HAP-1 (cell line): ENCODE measurements around the gene CLDN12.

Experiments
- DNase-seq, 2 experiments: peaks; one replicate each; pipeline ENCODE4 v3.0.0-alpha.2; 2016 to 2020; ENCODE audit warnings: low spot score in 2 of 2
- H3K27me3 ChIP-seq: fragments of 250-450 bp; sonication (Bioruptor Pico); 2 replicates; pipeline ENCODE4 v1.5.1; 2020; ENCODE audit warnings: low read depth, mild to moderate bottlenecking, moderate library complexity
- H3K36me3 ChIP-seq: fragments of 250-450 bp; sonication (Bioruptor Pico); replicated peaks from 2 replicates; pipeline ENCODE4 v1.5.1; 2020; ENCODE audit warnings: mild to moderate bottlenecking
- H3K4me1 ChIP-seq: fragments of 250-450 bp; sonication (Bioruptor Pico); 2 replicates; pipeline ENCODE4 v1.5.1; 2020; ENCODE audit warnings: mild to moderate bottlenecking
- H3K4me3 ChIP-seq: fragments of 250-450 bp; sonication (Bioruptor Pico); 2 replicates; pipeline ENCODE4 v1.5.1; 2020; ENCODE audit warnings: mild to moderate bottlenecking, moderate library complexity
- H3K9me3 ChIP-seq: fragments of 250-450 bp; sonication (Bioruptor Pico); 2 replicates; pipeline ENCODE4 v1.5.1; 2020; ENCODE audit warnings: mild to moderate bottlenecking, moderate library complexity
- in situ Hi-C: fragments of 300-500 bp; cut with MboI; formaldehyde crosslinking; loops from 3 replicates; pipeline ENCODE4 v1.14.3; 2020; ENCODE audit warnings: low sequenced_read_pairs, inconsistent platforms, mixed read lengths

CLDN12 gene

DNA sequence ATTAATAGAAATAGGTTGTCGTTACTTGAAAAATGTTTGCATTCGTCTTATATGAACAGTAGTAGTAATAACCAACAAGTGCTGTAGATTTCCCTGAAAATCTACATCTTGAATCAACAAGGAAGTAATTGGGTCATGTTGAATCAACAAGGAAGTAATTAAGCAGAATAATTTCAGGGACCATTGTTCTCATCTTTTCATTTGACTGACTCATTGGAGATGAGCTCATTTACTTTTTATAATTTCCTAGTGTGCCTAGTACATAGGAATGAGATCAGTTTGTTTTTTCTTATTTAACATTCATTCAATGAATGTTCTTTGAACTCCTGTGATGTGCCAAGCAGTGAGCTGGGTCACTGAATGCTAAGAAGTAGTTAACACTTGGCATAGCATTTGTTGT lies 8.2 kb downstream of the CLDN12 start:
- no peaks in the 10 kb centered on the region for H3K27me3 ChIP-seq
- peaks cover 3% of the 10 kb centered on the region for H3K36me3 ChIP-seq
- no peaks in the 10 kb centered on the region for H3K9me3 ChIP-seq
- no peak overlapping the region for H3K4me3 ChIP-seq
- no peaks in the 10 kb centered on the region for H3K4me1 ChIP-seq
- in situ Hi-C loops, result no loop called here
- no peak for DNase-seq

DNA sequence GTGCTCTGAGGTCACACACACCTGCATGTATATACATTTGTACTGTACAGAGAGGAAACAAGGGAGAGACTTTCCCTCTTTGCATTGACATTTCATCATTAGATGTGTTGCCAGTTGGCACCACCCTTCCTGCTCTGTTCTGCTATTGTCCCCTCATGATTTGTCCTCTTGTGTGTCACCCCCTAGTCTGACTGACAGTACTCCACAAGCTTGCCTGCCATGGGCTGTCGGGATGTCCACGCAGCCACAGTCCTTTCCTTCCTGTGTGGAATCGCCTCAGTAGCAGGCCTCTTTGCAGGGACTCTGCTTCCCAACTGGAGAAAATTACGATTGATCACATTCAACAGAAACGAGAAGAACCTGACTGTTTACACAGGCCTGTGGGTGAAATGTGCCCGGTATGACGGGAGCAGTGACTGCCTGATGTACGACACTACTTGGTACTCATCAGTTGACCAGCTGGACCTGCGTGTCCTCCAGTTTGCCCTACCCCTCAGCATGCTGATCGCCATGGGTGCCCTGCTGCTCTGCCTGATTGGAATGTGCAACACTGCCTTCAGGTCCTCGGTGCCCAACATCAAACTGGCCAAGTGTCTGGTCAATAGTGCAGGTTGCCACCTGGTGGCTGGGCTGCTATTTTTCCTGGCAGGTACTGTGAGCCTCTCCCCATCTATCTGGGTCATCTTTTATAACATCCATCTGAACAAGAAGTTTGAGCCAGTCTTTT lies 9.4 kb downstream of the CLDN12 start:
- no peaks in the 10 kb centered on the region for H3K9me3 ChIP-seq
- H3K4me1 ChIP-seq, result no peaks in the 10 kb centered on the region
- in situ Hi-C loops, result no loop called here
- H3K36me3 ChIP-seq, result peaks cover 2% of the 10 kb centered on the region
- DNase-seq, result peak in 1 of 2 experiments; percentile 35
- no peaks in the 10 kb centered on the region for H3K27me3 ChIP-seq
- no peak overlapping the region for H3K4me3 ChIP-seq

DNA sequence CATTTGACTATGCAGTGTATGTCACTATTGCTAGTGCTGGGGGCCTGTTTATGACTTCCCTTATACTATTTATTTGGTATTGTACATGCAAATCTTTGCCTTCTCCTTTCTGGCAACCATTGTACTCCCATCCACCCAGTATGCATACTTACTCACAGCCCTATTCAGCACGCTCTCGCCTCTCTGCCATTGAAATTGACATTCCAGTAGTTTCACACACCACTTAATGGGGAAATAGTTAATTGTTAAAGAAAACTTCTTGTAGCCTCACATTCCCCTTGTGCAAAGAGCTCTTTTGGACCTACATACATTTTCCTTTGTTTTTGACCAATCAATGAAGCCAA lies 9.9 kb downstream of the CLDN12 start:
- peaks cover 2% of the 10 kb centered on the region for H3K36me3 ChIP-seq
- in situ Hi-C loops, result no loop called here

DNA sequence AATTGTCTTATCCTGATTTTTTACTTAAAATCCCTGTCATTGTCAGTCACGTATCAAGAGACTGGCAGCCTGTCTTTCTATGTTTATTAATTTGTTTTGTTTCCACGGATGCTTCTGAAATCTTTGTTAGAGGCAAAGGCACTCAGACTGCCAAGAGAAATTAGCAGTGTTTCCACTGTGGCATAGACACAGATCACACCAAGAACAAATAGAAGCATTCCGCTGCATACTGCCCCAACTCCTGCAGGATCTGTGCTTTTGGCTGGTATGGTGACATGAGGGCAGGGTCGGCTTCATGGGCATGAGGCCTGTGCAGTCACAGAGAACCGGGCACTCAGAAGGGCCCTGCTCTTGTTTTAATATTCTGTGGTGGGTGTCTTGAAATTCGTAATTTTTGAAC lies 18.4 kb downstream of the CLDN12 start:
- in situ Hi-C loops, result no loop called here
- no peaks in the 10 kb centered on the region for H3K4me1 ChIP-seq
- H3K36me3 ChIP-seq, result no peaks in the 10 kb centered on the region
- DNase-seq, result no peak
- H3K4me3 ChIP-seq, result no peak overlapping the region
- no peaks in the 10 kb centered on the region for H3K9me3 ChIP-seq
- no peaks in the 10 kb centered on the region for H3K27me3 ChIP-seq

More for the DNA sequence above, 9.9 kb downstream of the CLDN12 start:
- DNase-seq, result no peak
- Histone ChIP-seq H3K4me3 (no peak overlapping the region), H3K4me1 (no peaks in the 10 kb centered on the region), H3K9me3 (no peaks in the 10 kb centered on the region), H3K27me3 (no peaks in the 10 kb centered on the region)

DNA sequence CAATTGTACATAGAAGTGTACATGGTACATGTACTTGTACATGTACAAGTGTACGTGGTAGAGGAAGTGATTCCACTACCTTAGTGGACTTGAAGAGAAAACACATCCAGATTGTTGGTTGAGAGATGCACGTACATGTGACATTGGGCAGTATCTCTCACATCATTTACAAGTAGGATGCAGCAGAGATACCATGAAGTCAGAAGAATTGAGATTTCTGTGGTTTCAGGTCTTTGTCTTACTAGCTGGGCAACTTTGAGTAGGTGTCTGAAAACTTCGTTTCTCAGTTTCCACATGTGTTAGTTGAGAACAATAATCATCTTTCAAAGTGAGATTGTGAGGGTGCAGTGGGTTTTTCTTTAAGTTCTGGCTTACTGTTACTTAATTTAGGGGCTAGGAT lies 21.5 kb downstream of the CLDN12 start:
- in situ Hi-C loops, result no loop called here

DNA sequence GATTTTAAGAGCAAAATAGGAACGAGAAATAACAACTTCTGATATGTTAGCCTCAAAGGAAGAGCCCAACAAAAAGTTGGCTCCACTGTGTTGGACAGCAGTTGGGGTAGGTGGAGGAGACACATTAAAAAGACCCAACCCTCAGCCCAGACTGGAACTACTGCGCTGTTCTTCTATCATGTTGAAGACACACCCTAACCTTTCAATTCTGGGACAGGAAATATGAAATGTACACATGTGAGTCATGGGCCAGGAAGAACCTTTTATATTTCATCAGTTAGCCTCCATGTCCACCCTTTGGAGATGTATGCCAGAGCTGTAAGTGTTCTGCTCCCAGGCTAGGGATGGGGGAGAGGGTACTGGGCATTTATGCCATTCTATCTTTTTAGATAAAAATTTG lies 22.1 kb downstream of the CLDN12 start:
- in situ Hi-C loops, result no loop called here
- DNase-seq, result no peak
- Histone ChIP-seq H3K4me1 (no peaks in the 10 kb centered on the region), H3K4me3 (no peak overlapping the region), H3K36me3 (no peaks in the 10 kb centered on the region), H3K9me3 (no peaks in the 10 kb centered on the region), H3K27me3 (no peaks in the 10 kb centered on the region)

More for the DNA sequence above, 21.5 kb downstream of the CLDN12 start:
- H3K36me3 ChIP-seq, result no peaks in the 10 kb centered on the region
- no peaks in the 10 kb centered on the region for H3K27me3 ChIP-seq
- no peak overlapping the region for H3K4me3 ChIP-seq
- H3K9me3 ChIP-seq, result no peaks in the 10 kb centered on the region
- H3K4me1 ChIP-seq, result no peaks in the 10 kb centered on the region
- no peak for DNase-seq

DNA sequence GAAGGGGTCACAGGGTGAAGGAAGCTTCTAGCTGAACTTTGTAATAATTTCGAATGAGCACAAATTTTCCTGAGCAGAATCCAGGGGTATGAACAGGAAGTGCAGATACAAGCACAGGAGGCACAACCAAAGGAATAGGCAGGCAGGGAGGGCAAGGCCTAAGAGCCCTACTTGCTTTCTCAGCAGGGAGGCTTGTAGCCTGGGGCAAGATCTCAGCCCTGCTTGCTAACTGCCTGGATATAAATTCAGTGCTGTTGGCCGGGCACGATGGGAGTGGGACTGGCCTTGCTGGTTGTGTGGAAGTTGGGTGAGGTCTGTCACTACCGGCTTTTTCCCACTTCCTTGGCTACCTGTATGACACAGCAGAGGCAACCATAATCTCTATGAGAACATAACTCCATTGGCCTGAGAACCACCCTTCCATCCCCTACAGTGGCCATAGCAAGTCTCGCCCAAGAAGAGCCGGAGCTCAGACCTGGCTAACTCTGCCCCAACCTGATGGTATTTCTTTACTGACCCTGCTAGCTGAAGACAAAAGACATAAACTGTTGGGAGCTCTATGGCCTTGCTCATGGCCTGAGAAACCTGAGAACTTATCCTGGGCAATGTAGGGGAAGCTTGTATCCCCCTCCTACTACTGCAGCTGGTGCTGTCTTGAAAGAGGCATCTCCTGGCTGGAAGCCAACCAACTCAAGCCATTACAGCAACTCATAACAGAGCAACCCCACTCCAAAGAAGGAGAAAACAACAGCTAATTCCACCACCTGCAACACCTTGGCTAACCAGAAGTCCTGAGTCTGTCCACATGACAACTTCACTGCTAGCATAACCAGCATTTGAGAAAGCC lies 27.6 kb downstream of the CLDN12 start:
- H3K36me3 ChIP-seq, result no peaks in the 10 kb centered on the region
- in situ Hi-C loops, result loop anchor here (10.0 kb wide), 1 partner anchor 276 kb away; the partner anchor contains the start of gene STEAP1

DNA sequence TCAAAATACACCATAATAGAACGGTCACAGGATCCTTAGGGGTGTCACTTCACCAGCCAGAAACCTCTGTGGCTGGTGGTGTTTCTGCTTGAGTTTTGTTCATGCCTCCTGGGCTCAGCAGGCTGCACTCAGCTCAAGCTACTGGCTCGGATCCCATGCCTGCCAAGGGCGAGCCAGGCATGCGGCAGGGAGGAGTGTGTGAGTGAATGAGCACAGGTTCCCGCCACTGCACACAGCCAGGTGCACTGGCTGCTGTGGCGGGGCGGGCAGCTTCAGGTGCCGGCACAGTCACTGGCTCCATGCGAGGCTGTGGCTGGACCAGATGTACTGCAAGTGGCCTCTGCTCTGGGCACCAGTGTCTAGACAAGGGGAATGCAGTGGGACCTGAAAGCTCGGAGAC lies 29.5 kb downstream of the CLDN12 start:
- no peaks in the 10 kb centered on the region for H3K36me3 ChIP-seq
- in situ Hi-C loops, result loop anchor here (10.0 kb wide), 1 partner anchor 278 kb away; the partner anchor contains the start of gene STEAP1
- no peaks in the 10 kb centered on the region for H3K9me3 ChIP-seq
- H3K27me3 ChIP-seq, result no peaks in the 10 kb centered on the region
- no peak for DNase-seq
- H3K4me3 ChIP-seq, result no peak overlapping the region
- H3K4me1 ChIP-seq, result no peaks in the 10 kb centered on the region

More for the DNA sequence above, 27.6 kb downstream of the CLDN12 start:
- DNase-seq, result no peak
- H3K4me3 ChIP-seq, result no peak overlapping the region
- H3K27me3 ChIP-seq, result no peaks in the 10 kb centered on the region
- H3K4me1 ChIP-seq, result no peaks in the 10 kb centered on the region
- no peaks in the 10 kb centered on the region for H3K9me3 ChIP-seq

DNA sequence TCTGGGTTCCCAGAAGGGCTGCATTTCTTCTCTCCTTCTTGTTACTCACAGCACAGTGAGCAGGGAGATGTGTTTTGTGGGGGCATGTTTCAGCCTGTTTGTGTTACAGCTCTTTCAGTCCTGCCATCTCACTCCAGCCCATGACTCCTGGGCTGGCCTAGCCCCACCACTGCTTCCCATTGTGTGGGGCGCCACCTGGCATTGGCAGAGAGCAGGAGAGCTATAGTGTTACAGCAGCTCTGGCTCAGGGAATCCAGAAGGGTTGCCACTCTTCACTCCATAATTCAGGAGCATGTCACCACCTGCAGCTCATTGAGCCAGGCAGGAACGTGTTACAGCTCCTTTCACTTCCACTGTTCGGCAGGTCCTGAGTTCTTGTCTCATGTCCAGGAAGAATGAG lies 30.0 kb downstream of the CLDN12 start:
- in situ Hi-C loops, result loop anchor here (10.0 kb wide), 1 partner anchor 278 kb away; the partner anchor contains the start of gene STEAP1
- H3K4me3 ChIP-seq, result no peak overlapping the region
- no peaks in the 10 kb centered on the region for H3K36me3 ChIP-seq

DNA sequence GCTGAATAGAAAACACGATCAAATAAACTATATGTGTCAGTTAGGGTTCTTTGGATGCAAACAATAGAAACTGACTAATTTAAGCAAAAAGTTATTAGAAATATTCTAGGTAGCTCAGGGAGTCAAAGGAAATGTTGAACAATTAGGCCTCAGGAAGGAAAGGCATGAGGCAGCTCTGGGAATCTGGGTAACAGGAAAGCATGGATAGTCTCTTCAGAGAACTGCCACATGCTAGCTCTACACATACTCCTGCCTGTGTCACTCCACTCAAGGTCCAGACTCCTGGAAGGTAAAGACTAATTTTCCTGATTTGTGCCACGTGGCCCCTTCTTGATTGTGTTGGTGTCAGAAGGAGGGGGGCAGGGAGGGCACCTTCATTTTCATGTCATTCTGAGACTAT lies 42.4 kb downstream of the CLDN12 start:
- no peak overlapping the region for H3K4me3 ChIP-seq
- H3K4me1 ChIP-seq, result no peaks in the 10 kb centered on the region; the same call in 1 of the 2 replicates
- no peaks in the 10 kb centered on the region; the same call in 1 of the 2 replicates for H3K9me3 ChIP-seq
- H3K27me3 ChIP-seq, result peaks cover 6% of the 10 kb centered on the region; the same call in 1 of the 2 replicates
- H3K36me3 ChIP-seq, result no peaks in the 10 kb centered on the region
- no peak for DNase-seq
- in situ Hi-C loops, result no loop called here

More for the DNA sequence above, 30.0 kb downstream of the CLDN12 start:
- no peaks in the 10 kb centered on the region for H3K9me3 ChIP-seq
- no peaks in the 10 kb centered on the region for H3K27me3 ChIP-seq
- H3K4me1 ChIP-seq, result no peaks in the 10 kb centered on the region
- DNase-seq, result no peak

DNA sequence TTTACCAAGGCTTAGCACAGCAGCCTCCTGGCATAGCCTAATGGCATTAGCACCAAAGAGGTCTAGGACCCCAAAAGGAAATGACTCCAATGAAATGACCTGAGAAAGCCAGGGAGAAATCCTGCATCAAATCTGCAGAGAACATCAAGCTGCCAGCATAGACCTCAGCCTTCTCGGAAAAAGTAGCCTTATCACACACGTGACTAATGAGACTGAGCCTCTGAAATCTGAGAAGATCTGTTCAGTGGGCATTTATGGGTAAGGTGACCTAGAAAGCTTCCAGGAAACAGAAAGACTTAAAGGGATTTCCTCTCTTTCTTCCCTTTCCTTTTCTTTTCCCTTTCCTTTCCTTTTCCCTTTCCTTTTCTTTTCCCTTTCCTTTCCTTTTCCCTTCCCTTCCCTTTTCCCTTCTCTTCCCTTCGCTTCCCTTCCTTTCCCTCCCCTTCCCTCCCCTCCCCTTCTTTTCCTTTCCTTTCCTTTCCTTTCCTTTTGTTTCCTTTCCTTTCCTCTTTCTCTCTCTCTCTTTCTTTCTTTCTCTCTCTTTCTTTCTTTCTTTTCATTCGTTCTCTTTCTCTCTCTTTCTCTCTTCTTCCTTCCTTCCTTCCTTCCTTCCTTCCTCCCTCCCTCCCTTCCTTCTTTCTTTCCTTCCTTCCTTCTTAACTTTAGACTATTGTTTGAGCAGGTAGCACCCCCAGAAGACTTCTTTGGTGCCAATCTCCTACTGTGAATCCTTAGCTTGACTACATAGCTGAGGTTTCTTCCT lies 43.1 kb downstream of the CLDN12 start:
- Histone ChIP-seq H3K9me3 (no peaks in the 10 kb centered on the region; the same call in 1 of the 2 replicates), H3K4me3 (no peak overlapping the region), H3K27me3 (peaks cover 6% of the 10 kb centered on the region; the same call in 1 of the 2 replicates), H3K4me1 (no peaks in the 10 kb centered on the region; the same call in 1 of the 2 replicates), H3K36me3 (no peaks in the 10 kb centered on the region)
- in situ Hi-C loops, result no loop called here
- no peak for DNase-seq

DNA sequence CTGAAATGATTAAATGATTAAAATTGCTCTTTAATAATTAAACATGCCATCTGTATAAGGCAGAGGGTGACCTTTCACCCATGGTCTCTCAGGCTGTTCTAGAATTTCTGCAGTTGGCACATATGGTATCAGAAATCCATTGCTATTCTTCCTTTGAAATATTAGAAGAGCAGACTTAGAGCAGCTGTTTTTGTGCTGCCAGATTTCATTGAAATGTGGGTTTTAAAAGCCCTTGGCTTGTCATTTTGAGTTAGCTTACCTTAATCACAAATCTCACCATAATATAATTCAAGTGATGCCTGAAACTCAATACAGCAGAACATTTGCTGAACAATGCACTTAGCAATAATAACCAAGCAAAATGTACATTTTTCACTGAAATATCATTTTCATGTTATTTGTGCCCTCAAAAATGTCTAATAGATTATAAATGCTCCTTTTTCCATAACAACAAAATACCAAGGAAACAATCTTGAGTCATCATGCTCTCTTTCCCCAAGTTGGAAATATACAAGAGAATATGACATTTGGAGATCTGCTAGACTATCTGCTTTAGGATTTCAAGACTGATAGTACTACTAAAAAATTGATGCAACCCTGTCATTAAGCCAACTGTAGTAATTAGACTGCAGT lies 50.1 kb downstream of the CLDN12 start:
- in situ Hi-C loops, result loop anchor here (25.0 kb wide), 1 partner anchor 584 kb away; no protein-coding TSS in a partner anchor
- no peak overlapping the region for H3K4me3 ChIP-seq

DNA sequence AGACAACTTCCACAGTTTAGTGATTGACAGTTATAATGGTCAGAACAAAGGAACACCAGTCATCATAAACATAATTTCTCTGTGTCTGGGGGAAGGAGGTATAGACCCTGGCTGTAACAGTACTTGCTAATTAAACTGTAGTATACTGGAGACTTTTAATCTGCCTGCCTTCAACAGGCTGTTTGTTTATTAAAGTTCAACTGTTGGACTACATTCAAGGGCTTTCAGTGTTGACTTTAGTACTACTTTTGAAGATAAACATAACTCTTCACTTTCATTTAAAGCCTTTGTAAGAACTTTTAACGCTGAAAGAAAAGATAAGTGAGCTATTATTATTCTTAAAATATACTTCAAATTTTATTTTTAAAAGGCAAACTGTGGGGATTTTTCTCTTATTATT lies 50.7 kb downstream of the CLDN12 start:
- H3K9me3 ChIP-seq, result no peaks in the 10 kb centered on the region
- H3K36me3 ChIP-seq, result no peaks in the 10 kb centered on the region
- H3K4me3 ChIP-seq, result no peak overlapping the region
- DNase-seq, result no peak
- peaks cover 12% of the 10 kb centered on the region for H3K4me1 ChIP-seq
- in situ Hi-C loops, result loop anchor here (25.0 kb wide), 1 partner anchor 583 kb away; no protein-coding TSS in a partner anchor
- no peaks in the 10 kb centered on the region for H3K27me3 ChIP-seq

More for the DNA sequence above, 50.1 kb downstream of the CLDN12 start:
- Histone ChIP-seq H3K36me3 (no peaks in the 10 kb centered on the region), H3K4me1 (peaks cover 12% of the 10 kb centered on the region), H3K27me3 (no peaks in the 10 kb centered on the region), H3K9me3 (no peaks in the 10 kb centered on the region)
- DNase-seq, result no peak
